GM21825 (cell line): ENCODE data around the gene SDCCAG8.

Experiments
- ATAC-seq: cut with Tn5 transposase; IDR thresholded peaks from one replicate; pipeline ENCODE4 v1.9.1; 2021; ENCODE audit warnings: mild to moderate bottlenecking, moderate library complexity; ENCODE audit not compliant: unreplicated experiment

SDCCAG8 gene

GRCh38 chr1:243497939-243498681, 242.3 kb downstream of the SDCCAG8 start:
- no peak for ATAC-seq

DNA sequence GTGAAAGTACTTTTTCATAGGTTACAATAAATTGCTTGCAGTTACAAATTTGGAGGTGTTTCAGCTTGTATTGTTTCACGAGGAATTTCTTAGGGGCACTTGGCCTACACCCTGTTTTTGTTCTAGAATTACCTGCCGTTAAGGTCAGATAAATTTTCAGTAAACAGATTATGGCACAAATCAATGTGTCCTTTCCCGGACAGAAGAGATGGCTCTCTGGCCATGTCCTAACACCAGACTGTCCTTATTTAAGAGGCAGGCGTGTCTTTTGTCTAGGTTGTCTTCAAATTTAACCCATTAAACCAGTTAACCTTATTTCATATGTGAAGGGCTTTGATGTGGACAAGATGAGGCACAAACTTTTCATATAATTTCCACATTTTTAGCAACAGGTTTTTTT, 243.4 kb downstream of the SDCCAG8 start:
- ATAC-seq, result no peak

DNA sequence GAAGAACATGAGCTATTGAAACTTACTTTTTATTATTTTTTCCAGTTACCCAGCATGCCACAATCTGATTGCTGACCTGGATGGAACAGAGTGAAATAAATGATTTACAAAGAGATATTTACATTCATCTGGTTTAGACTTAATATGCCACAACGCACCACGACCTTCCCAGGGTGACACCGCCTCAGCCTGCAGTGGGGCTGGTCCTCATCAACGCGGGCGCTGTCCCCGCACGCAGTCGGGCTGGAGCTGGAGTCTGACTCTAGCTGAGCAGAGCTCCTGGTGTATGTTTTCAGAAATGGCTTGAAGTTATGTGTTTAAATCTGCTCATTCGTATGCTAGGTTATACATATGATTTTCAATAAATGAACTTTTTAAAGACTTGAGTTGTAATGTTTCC, 243.9 kb downstream of the SDCCAG8 start:
- no peak for ATAC-seq

- no peak for ATAC-seq
Measured at GRCh38 chr1:243500512-243500911, 244.7 kb downstream of the SDCCAG8 start.

DNA sequence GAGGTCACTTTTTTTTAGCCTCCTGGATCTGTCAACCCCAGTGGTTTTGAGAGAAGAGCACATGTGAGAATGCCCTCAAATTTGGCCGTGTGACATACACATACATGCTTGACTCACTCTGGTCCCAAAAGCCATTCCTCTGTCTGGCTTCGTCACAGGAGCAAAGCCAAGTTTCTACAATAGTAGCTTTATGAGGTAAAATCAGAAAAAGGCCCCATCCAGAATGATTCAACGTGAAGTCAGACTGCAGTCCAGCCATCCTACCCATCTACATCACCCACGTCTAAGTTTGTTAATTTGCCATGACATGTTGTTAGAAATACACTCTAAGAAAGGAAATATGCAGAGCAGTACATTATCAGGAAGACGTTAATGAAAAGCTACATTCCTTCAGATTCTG, 245.2 kb downstream of the SDCCAG8 start:
- no peak for ATAC-seq

DNA sequence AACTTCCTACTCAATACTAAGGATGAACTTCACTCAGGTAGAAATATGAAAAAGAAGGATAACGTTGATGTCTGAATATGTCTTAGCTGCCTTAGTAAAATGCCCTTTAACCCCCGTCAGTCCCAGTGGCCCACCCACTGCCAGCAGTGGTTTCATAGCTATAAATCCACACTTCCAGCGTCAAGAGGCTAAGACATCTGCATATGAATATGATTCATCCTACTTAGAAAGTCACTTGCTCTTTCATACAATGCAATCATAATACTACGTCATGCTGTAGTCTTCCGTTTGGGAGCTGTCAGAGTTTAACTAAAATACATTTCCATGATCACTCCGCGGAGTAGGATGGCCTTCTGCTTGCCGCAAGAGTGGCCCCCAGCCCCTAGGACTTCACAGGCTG, 247.3 kb downstream of the SDCCAG8 start:
- ATAC-seq, result no peak

DNA sequence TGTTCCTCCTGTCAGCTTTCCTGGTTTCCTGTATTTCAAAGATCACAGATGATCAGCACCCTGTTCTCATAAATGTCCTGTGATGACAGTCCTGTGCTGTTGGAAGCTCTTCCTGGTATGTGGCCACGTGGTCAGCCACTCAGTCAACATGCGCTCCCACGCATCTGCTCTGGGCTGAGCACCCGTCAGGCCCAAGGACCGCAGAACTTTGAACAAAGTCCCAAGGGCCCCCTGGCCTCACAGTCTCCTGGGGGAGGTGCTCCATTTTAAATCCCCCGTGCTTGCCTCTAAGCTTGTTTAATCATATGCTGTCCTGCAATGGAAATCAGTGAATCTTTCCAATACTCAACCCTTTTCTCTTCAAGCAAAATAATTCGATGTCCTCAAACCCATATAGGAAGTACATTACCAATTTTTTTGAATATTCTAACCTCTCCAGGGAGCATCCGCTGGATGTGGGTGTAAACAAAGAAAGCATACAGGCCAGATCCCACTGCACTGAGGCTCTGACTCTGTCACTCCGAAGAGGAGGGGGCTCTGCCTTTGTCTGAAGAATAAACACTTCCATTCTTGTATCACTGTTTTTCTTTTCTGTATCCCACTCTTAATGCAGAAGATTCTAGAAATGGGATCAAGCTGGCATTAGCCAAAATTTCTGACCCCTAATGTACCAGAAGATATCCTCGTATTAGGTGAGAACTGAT, 250.3 kb downstream of the SDCCAG8 start:
- ATAC-seq, result peak; percentile 68

GRCh38 chr1:243507001-243507671, 251.3 kb downstream of the SDCCAG8 start:
- no peak for ATAC-seq

DNA sequence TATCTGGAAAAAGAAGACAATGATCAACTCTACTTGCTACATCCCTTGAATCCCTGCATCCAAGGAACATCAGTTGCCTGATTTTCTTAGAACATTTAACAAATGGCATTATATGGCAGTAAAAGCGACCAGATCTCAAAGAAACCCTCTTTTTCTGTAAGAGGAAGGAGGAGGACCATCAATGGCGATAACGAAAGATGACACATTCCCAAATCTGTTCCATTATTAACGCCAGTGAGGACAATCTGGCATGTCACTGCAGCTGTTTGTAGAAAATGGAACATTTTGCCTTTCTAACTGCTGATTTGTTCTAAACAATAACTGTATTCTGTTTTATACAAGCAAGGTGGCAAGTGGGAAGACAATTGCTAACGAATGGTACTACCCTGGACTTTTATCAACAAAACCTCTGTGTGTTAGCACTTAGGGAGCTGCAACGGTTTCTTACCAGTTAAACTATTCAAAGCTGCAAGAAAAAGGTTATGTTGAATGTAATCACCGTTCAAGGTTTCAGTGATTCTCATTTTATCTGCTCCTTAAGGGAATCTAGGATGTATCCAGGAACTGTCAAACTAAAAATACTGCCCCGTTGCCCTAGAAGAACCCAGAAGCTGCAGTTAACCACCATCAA, 251.9 kb downstream of the SDCCAG8 start:
- no peak for ATAC-seq

DNA sequence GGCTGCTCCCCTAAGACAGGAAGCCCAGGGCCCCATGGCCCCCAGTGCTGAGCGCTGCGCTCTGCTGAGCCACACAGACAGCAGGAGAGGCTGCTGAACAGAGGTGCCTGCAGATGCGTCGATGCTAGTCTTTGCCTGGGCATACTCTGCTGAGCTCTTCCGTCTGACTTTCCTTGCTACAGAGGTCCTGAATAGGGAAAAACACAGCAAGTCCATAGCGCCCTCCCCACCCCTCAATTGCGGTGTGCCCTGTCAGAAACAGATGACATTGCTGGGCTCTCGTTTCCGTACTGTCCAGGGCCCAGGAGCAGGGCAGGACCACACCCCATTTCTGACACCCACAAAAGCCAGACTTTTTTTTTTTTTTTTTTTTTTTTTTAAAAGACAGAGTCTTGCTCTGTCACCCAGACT, 252.5 kb downstream of the SDCCAG8 start:
- peak; percentile 78 for ATAC-seq

GRCh38 chr1:243508943-243509342, 253.1 kb downstream of the SDCCAG8 start:
- no peak for ATAC-seq

DNA sequence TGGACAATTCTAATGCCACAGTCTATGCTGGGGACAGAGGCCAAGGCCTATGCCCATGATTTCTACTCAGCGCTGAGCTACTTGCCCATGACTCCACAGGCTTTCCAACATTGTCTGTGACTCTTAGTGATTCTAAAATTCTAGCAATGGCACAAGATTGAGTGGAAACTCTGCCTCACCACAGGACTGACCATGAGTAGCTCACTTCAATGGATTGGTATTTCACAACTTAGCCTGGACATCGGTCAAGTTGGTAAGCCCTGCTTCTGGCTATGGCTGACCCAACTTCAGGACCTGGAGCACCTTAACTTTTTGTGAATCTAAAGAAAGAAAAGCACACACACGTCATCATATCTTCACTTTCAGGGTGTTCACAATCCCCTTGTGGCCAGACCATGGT, 255.1 kb downstream of the SDCCAG8 start:
- no peak for ATAC-seq

- ATAC-seq, result no peak
Measured at GRCh38 chr1:243513726-243514491, 258.1 kb downstream of the SDCCAG8 start.

GRCh38 chr1:243514927-243515326, 259.1 kb downstream of the SDCCAG8 start:
- no peak for ATAC-seq

GRCh38 chr1:243520831-243521230, 265.0 kb downstream of the SDCCAG8 start:
- ATAC-seq, result no peak

GRCh38 chr1:243523766-243524165, 267.9 kb downstream of the SDCCAG8 start:
- no peak for ATAC-seq

DNA sequence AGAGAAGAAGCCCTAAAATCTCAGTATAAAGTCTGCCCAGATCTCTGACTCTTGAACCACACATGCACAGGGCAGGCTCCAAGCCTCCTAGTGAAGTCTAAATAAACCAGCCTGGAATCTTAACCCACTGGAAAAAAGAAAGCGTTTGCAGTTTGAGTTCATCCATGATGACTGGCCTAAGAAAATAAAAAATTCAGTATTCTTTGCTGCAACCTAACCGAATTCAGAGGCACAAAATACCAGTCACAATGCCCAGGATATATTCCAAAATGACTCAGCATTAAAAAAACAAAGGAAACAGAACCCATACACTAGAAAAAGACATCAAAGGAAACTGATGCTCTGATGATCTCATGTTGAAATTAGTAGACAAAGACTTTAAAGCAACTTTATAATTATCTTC, 269.2 kb downstream of the SDCCAG8 start:
- no peak for ATAC-seq

DNA sequence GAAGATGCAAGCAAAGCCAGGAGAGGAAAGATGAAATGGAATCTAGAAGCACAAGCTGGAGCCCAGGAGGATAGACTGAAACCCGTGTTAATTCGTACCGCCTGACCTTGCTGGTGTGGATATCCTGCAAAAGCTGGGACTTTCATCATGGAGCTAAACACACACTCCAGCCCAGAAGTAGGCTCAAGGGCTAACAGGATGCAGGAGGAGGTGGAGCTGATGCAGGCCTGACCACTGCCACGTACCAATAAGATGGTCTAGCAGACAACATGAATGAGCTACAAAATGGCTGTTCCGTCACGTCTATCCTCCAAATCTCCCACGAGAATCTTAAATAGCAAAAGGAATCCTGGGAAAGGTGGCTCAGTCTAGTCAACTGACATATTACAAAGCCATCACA, 270.3 kb downstream of the SDCCAG8 start:
- no peak for ATAC-seq

GRCh38 chr1:243528459-243529121, 272.7 kb downstream of the SDCCAG8 start:
- no peak for ATAC-seq

- ATAC-seq, result no peak
Measured at GRCh38 chr1:243529512-243529911, 273.7 kb downstream of the SDCCAG8 start.
